Ishikawa (cell line): ENCODE data around the gene CD101.

Experiments
- CEBPB ChIP-seq: IDR thresholded peaks from 2 replicates; pipeline ENCODE4 v1.6.1; 2012
- CREB1 ChIP-seq: IDR thresholded peaks from 2 replicates; pipeline ENCODE4 v1.6.1; 2012; ENCODE audit warnings: low read depth
- EGR1 ChIP-seq: IDR thresholded peaks from 2 replicates; pipeline ENCODE4 v1.6.1; 2012
- EP300 ChIP-seq: IDR thresholded peaks from 2 replicates; pipeline ENCODE4 v1.6.1; 2012; ENCODE audit warnings: borderline replicate concordance
- FOXM1 ChIP-seq: IDR thresholded peaks from 2 replicates; pipeline ENCODE4 v1.6.1; 2012; ENCODE audit warnings: low read depth, borderline replicate concordance
- MAX ChIP-seq: IDR thresholded peaks from 2 replicates; pipeline ENCODE4 v1.6.1; 2012
- NFIC ChIP-seq: IDR thresholded peaks from 2 replicates; pipeline ENCODE4 v1.6.1; 2012
- RAD21 ChIP-seq: IDR thresholded peaks from 2 replicates; pipeline ENCODE4 v1.6.1; 2012; ENCODE audit warnings: low read depth
- REST ChIP-seq: IDR thresholded peaks from 2 replicates; pipeline ENCODE4 v1.6.1; 2012; ENCODE audit warnings: low read depth, mild to moderate bottlenecking
- TAF1 ChIP-seq: IDR thresholded peaks from 2 replicates; pipeline ENCODE4 v1.6.1; 2012; ENCODE audit warnings: low read depth, mild to moderate bottlenecking
- TCF12 ChIP-seq: IDR thresholded peaks from 2 replicates; pipeline ENCODE4 v1.6.1; 2012; ENCODE audit warnings: low read depth
- TEAD4 ChIP-seq: IDR thresholded peaks from 2 replicates; pipeline ENCODE4 v1.6.1; 2012
- USF1 ChIP-seq: IDR thresholded peaks from 2 replicates; pipeline ENCODE4 v1.6.1; 2012
- YY1 ChIP-seq: IDR thresholded peaks from 2 replicates; pipeline ENCODE4 v1.6.1; 2012; ENCODE audit warnings: low read depth
- ZBTB7A ChIP-seq: IDR thresholded peaks from 2 replicates; pipeline ENCODE4 v1.6.1; 2012; ENCODE audit warnings: low read depth

Gene CD101

GRCh38 chr1:116984406-116985160 is 17.0 kb upstream of the CD101 start:
- TF ChIP-seq CEBPB (no peak), RAD21 (no peak), TAF1 (no peak), CREB1 (no peak), TCF12 (no peak), FOXM1 (no peak), EGR1 (no peak), ZBTB7A (no peak), EP300 (no peak), NFIC (no peak), USF1 (no peak), TEAD4 (no peak), REST (no peak)

- TF ChIP-seq YY1 (no peak), CREB1 (no peak), RAD21 (no peak), TCF12 (no peak), REST (no peak), ZBTB7A (no peak)
Measured at GRCh38 chr1:116986421-116987255, 14.9 kb upstream of the CD101 start.

GRCh38 chr1:116987256-116987555 is 14.4 kb upstream of the CD101 start:
- TF ChIP-seq FOXM1, result no peak
- TF ChIP-seq USF1, result no peak
- TF ChIP-seq TEAD4, result no peak
- no peak for TF ChIP-seq EP300
- no peak for TF ChIP-seq REST
- TF ChIP-seq ZBTB7A, result no peak
- TF ChIP-seq EGR1, result no peak

- no peak for TF ChIP-seq FOXM1
- no peak for TF ChIP-seq CEBPB
- no peak for TF ChIP-seq CREB1
- TF ChIP-seq TAF1, result no peak
- no peak for TF ChIP-seq RAD21
- no peak for TF ChIP-seq NFIC
Measured at GRCh38 chr1:116988248-116988647, 13.3 kb upstream of the CD101 start.

- TF ChIP-seq TCF12 (no peak), RAD21 (no peak), MAX (no peak), TAF1 (no peak), REST (no peak), NFIC (no peak), EP300 (no peak), TEAD4 (no peak), ZBTB7A (no peak), YY1 (no peak), FOXM1 (no peak), CEBPB (no peak), EGR1 (no peak), CREB1 (no peak), USF1 (no peak)
Measured at GRCh38 chr1:116988908-116989307, 12.7 kb upstream of the CD101 start.
